ENCODE measurements around the gene NPAS2. TPM values are rescaled to one million over a fixed set of nuclear protein-coding genes. Genes with fewer than 3 reads are reported as not detected.
A peak's percentile ranks its signal among the peaks of the same experiment; 100 is the strongest.

Gene NPAS2
- polyA plus RNA-seq, 1 of the 3 experiments (the other 2 are of a cell fraction), result 58.5 TPM

DNA sequence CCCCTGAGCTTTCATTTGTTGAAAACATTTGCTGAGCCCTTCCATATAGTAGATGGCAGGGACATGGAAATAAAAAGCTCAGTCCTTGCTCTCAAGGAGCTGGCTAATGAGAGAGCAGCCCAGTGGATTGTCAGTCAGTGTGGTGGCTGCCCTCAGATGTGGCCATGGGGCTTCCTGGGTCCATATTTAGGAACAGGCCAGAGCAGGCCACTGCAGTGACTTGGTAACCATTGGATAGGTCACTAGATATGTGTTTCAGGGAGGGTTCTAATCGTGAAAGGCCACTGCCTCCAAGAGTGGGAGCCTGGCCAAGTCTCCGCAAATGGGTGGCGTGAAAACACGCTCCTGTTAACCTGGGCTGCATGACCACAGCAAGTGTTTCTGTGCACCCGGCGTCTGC lies 37.4 kb downstream of the NPAS2 start:
- peaks cover 0 to 14% of the 10 kb centered on the region in 2 experiments; a peak in 1 of 4 replicates for H3K4me1 ChIP-seq (ENCODE audit: control insufficient read depth in 1 of 2, insufficient read depth in 2 of 2, low read depth in 1 of 2, low read length in 1 of 2)
- WGBS (ENCODE audit: low lambda C conversion rate), result 58% methylated on average over 6 of the region's 6 CpGs
- H3K9me2 ChIP-seq, result no peaks in the 10 kb centered on the region
- no peaks in the 10 kb centered on the region for H3K27me3 ChIP-seq (ENCODE audit: insufficient read depth)
- H3K9me3 ChIP-seq, result no peaks in the 10 kb centered on the region
- H3K36me3 ChIP-seq (replicated peaks in 1 of 2; ENCODE audit: control insufficient read depth in 1 of 2, insufficient read depth in 2 of 2, low read length in 1 of 2), result no peaks in the 10 kb centered on the region
- peaks cover 53% of the 10 kb centered on the region; the same call in 1 of the 2 replicates for H3K79me2 ChIP-seq (ENCODE audit: insufficient read depth)
- POLR2A ChIA-PET, result no interaction called here
- peak overlapping the region; percentile 35; the same call in 1 of the 2 replicates for H3K9ac ChIP-seq
- CTCF ChIA-PET, result interaction anchor here (0.7 to 1.1 kb wide), 3 partner anchors 8 to 225 kb away, joined by 3 to 4 read pairs (median 3); no protein-coding TSS in a partner anchor
- H3F3A ChIP-seq (replicated peaks; ENCODE audit: insufficient read depth), result peaks cover 7% of the 10 kb centered on the region
- no peak for DNase-seq
- no peaks in the 10 kb centered on the region for H4K20me1 ChIP-seq (ENCODE audit: insufficient read depth)
- H3K4me3 ChIP-seq (ENCODE audit: low read depth in 2 of 2, low read length in 1 of 2), result peak overlapping the region in 1 of 2 experiments; percentile 25; a peak in 1 of 4 replicates
- H2AFZ ChIP-seq (ENCODE audit: low read depth), result no peak overlapping the region
- no peak for TF ChIP-seq FOXM1 (IDR thresholded peaks at IDR 0.05; ENCODE audit: low read depth)
- no peak for TF ChIP-seq POLR2AphosphoS5 (IDR thresholded peaks at IDR 0.05; ENCODE audit: low read depth, low read length)
- TF ChIP-seq RCOR1 (IDR thresholded peaks at IDR 0.05; ENCODE audit: low read length), result no peak
- H3K4me2 ChIP-seq, result peak overlapping the region; percentile 39
- H3K27ac ChIP-seq (ENCODE audit: low read depth in 2 of 2, low read length in 1 of 2), result peak overlapping the region in 1 of 2 experiments; percentile 78; a peak in 2 of 4 replicates

DNA sequence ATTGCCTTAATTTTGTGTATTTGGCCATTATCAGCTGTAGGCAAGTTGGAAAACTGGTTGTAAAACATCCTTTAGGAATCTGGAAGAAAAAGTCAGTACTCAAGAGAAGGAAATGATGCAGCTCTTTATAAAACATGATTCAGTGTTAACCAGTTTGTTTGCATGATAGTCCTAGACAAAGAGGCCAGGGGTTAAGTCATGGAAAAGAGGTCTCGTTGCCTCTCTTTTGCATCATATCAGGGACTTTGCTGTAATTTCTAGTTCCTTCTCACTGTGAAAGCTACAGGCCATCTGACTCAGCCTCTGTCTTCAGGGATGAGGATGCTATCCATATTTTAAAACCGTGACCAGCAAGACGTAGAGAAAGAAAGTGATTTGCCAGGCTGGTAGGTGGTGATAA lies 38.0 kb downstream of the NPAS2 start:
- POLR2A ChIA-PET, result no interaction called here
- CTCF ChIA-PET, result no interaction called here
- TF ChIP-seq CHD2 (IDR thresholded peaks at IDR 0.05; ENCODE audit: low read length, partially characterized antibody), result no peak
- TF ChIP-seq RCOR1 (IDR thresholded peaks at IDR 0.05; ENCODE audit: low read length), result no peak
- H2AFZ ChIP-seq (ENCODE audit: low read depth), result no peak overlapping the region
- H3K27me3 ChIP-seq (ENCODE audit: insufficient read depth), result no peaks in the 10 kb centered on the region
- H4K20me1 ChIP-seq (ENCODE audit: insufficient read depth), result no peaks in the 10 kb centered on the region
- peaks cover 59% of the 10 kb centered on the region; the same call in 1 of the 2 replicates for H3K79me2 ChIP-seq (ENCODE audit: insufficient read depth)
- H3K27ac ChIP-seq (ENCODE audit: low read depth in 2 of 2, low read length in 1 of 2), result peak overlapping the region in 1 of 2 experiments; percentile 78; a peak in 2 of 4 replicates
- H3K36me3 ChIP-seq (replicated peaks in 1 of 2; ENCODE audit: control insufficient read depth in 1 of 2, insufficient read depth in 2 of 2, low read length in 1 of 2), result no peaks in the 10 kb centered on the region
- peak overlapping the region in 1 of 2 experiments; percentile 25; a peak in 1 of 4 replicates for H3K4me3 ChIP-seq (ENCODE audit: low read depth in 2 of 2, low read length in 1 of 2)
- WGBS (ENCODE audit: low lambda C conversion rate), result 49% methylated on average over 3 of the region's 3 CpGs
- no peaks in the 10 kb centered on the region for H3K9me2 ChIP-seq
- H3K9me3 ChIP-seq, result no peaks in the 10 kb centered on the region
- H3K9ac ChIP-seq, result peak overlapping the region; percentile 35; the same call in 1 of the 2 replicates
- peak overlapping the region; percentile 39 for H3K4me2 ChIP-seq
- H3F3A ChIP-seq (replicated peaks; ENCODE audit: insufficient read depth), result peaks cover 7% of the 10 kb centered on the region
- peaks cover 0 to 14% of the 10 kb centered on the region in 2 experiments; a peak in 1 of 4 replicates for H3K4me1 ChIP-seq (ENCODE audit: control insufficient read depth in 1 of 2, insufficient read depth in 2 of 2, low read depth in 1 of 2, low read length in 1 of 2)
- DNase-seq, result no peak

DNA sequence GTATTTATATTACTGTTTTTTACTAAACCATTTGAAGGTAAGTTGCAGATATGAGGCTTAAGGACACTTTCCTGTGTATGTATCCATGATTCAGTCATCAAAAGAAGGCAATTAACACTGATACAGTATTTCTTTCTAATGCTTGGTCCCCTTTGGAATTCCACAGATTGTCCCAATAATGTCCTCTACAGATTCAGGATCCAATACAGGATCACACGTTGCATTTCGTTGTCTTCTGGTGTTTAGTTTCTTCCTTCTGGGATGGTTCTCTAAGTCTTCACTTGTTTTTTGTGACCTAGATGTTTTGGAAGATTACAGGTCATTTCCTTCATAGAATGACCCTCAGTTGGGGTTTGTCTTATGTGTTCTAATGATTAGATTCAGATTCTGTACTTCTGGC lies 40.0 kb downstream of the NPAS2 start:
- Histone ChIP-seq H3K27ac (ENCODE audit: low read depth in 2 of 2, low read length in 1 of 2) (no peak overlapping the region), H4K20me1 (ENCODE audit: insufficient read depth) (no peaks in the 10 kb centered on the region), H3K36me3 (replicated peaks in 1 of 2; ENCODE audit: control insufficient read depth in 1 of 2, insufficient read depth in 2 of 2, low read length in 1 of 2) (no peaks in the 10 kb centered on the region), H2AFZ (ENCODE audit: low read depth) (no peak overlapping the region), H3K27me3 (ENCODE audit: insufficient read depth) (no peaks in the 10 kb centered on the region), H3F3A (replicated peaks; ENCODE audit: insufficient read depth) (peaks cover 9% of the 10 kb centered on the region), H3K9me3 (no peaks in the 10 kb centered on the region), H3K4me2 (no peak overlapping the region), H3K9ac (no peak overlapping the region), H3K9me2 (no peaks in the 10 kb centered on the region), H3K4me3 (ENCODE audit: low read depth in 2 of 2, low read length in 1 of 2) (no peak overlapping the region), H3K79me2 (ENCODE audit: insufficient read depth) (peaks cover 63% of the 10 kb centered on the region; the same call in 1 of the 2 replicates), H3K4me1 (ENCODE audit: control insufficient read depth in 1 of 2, insufficient read depth in 2 of 2, low read depth in 1 of 2, low read length in 1 of 2) (peaks cover 0 to 9% of the 10 kb centered on the region in 2 experiments; a peak in 1 of 4 replicates)
- DNase-seq, result no peak
- ChIA-PET CTCF (no interaction called here), POLR2A (no interaction called here)
- TF ChIP-seq, protein P1, sequence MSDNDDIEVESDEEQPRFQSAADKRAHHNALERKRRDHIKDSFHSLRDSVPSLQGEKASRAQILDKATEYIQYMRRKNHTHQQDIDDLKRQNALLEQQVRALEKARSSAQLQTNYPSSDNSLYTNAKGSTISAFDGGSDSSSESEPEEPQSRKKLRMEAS (IDR thresholded peaks at IDR 0.05; ENCODE audit: low read depth), result no peak
- TF ChIP-seq MEF2A (IDR thresholded peaks at IDR 0.05; ENCODE audit: borderline replicate concordance, low read depth), result no peak
- no peak for TF ChIP-seq SMC3 (IDR thresholded peaks at IDR 0.05; ENCODE audit: low read depth, low read length)
- TF ChIP-seq SIN3A (IDR thresholded peaks at IDR 0.05; ENCODE audit: borderline replicate concordance, low read depth, low read length), result no peak
- TF ChIP-seq TAF1 (IDR thresholded peaks at IDR 0.05; ENCODE audit: borderline replicate concordance, low read depth, low read length), result no peak
- no peak for TF ChIP-seq RFX5 (IDR thresholded peaks at IDR 0.05; ENCODE audit: low read length)
- no peak for TF ChIP-seq RXRA (IDR thresholded peaks at IDR 0.05; ENCODE audit: borderline replicate concordance, low read depth)
- TF ChIP-seq FOXJ3 (CRISPR knock-in tag; IDR thresholded peaks at IDR 0.05), result no peak
- TF ChIP-seq EZH2phosphoT487 (IDR thresholded peaks at IDR 0.05; ENCODE audit: borderline replicate concordance, low read depth), result no peak
- TF ChIP-seq RCOR1 (IDR thresholded peaks at IDR 0.05; ENCODE audit: low read length), result no peak
- WGBS (ENCODE audit: low lambda C conversion rate), result 78% methylated on average over 2 of the region's 2 CpGs

Data from SK-N-SH (cell line).